Occipital lobe (tissue), 2 donors: ENCODE measurements around the gene DENND5B. TPM values are rescaled to one million over a fixed set of nuclear protein-coding genes. Genes with fewer than 3 reads are reported as not detected.
"Not testable (repeated sequence)": the region's sequence is repeated elsewhere in the genome, so short reads cannot be mapped to it uniquely, and the experiment has no call there.

Experiments used
- DNase-seq: peaks from one replicate; lab custom pipeline; 2025; lab: John Stamatoyannopoulos, UW
- total RNA-seq: library from RNA; depleted of rRNA; stranded (reverse); fragments of >200 nt; gene quantifications from one replicate; pipeline ENCODE4 v1.2.3, GENCODE V29; 2014

DENND5B gene
- total RNA-seq, 1 donor from 2014 or later, result 57.1 TPM

- DNase-seq, result peak; percentile 21
Observed at GRCh38 chr12:31591380-31591901, 505 bp upstream of the DENND5B start.

- DNase-seq, result peak; percentile 81
Observed at GRCh38 chr12:31589904-31590641, 863 bp downstream of the DENND5B start.

GRCh38 chr12:31589598-31589903, 1.4 kb downstream of the DENND5B start:
- DNase-seq, result no peak

- no peak for DNase-seq
Observed at GRCh38 chr12:31588976-31589375, 2.0 kb downstream of the DENND5B start.

- DNase-seq, result no peak
Observed at GRCh38 chr12:31586728-31587127, 4.2 kb downstream of the DENND5B start.

GRCh38 chr12:31585895-31586294, 5.0 kb downstream of the DENND5B start:
- no peak for DNase-seq

- DNase-seq, result no peak
Observed at GRCh38 chr12:31585271-31585670, 5.7 kb downstream of the DENND5B start.

GRCh38 chr12:31584782-31585181, 6.2 kb downstream of the DENND5B start:
- DNase-seq, result no peak

- no peak for DNase-seq
Observed at GRCh38 chr12:31583878-31584277, 7.1 kb downstream of the DENND5B start.

- DNase-seq, result no peak
Observed at GRCh38 chr12:31582155-31582554, 8.8 kb downstream of the DENND5B start.

- DNase-seq, result no peak
Observed at GRCh38 chr12:31578632-31579031, 12.3 kb downstream of the DENND5B start.

GRCh38 chr12:31574803-31575575, 15.9 kb downstream of the DENND5B start:
- DNase-seq, result no peak

GRCh38 chr12:31574367-31574766, 16.6 kb downstream of the DENND5B start:
- not testable (repeated sequence) for DNase-seq

- DNase-seq, result no peak
Observed at GRCh38 chr12:31572900-31573600, 17.9 kb downstream of the DENND5B start.

GRCh38 chr12:31570880-31571279, 20.1 kb downstream of the DENND5B start:
- DNase-seq, result no peak

GRCh38 chr12:31569517-31569916, 21.4 kb downstream of the DENND5B start:
- DNase-seq, result not testable (repeated sequence)

GRCh38 chr12:31568498-31568897, 22.4 kb downstream of the DENND5B start:
- DNase-seq, result no peak

GRCh38 chr12:31567029-31567428, 23.9 kb downstream of the DENND5B start:
- DNase-seq, result no peak

GRCh38 chr12:31566547-31566946, 24.4 kb downstream of the DENND5B start:
- no peak for DNase-seq

- DNase-seq, result no peak
Observed at GRCh38 chr12:31562594-31563328, 28.2 kb downstream of the DENND5B start.

- no peak for DNase-seq
Observed at GRCh38 chr12:31560516-31560915, 30.4 kb downstream of the DENND5B start.
